CD4-positive, alpha-beta T cell treated with Interferon gamma for 1 hour (primary cell): ENCODE results near the gene TUBGCP3.

Source experiments
- DNase-seq: peaks from one replicate; pipeline ENCODE4 v3.0.0-alpha.2; 2020

The TUBGCP3 gene

GRCh38 chr13:112615391-112615790 lies 27.4 kb upstream of the TUBGCP3 start:
- no peak for DNase-seq

GRCh38 chr13:112614835-112615234 lies 26.9 kb upstream of the TUBGCP3 start:
- no peak for DNase-seq

- DNase-seq: no peak
Measured at GRCh38 chr13:112608212-112608611, 20.3 kb upstream of the TUBGCP3 start.

DNA sequence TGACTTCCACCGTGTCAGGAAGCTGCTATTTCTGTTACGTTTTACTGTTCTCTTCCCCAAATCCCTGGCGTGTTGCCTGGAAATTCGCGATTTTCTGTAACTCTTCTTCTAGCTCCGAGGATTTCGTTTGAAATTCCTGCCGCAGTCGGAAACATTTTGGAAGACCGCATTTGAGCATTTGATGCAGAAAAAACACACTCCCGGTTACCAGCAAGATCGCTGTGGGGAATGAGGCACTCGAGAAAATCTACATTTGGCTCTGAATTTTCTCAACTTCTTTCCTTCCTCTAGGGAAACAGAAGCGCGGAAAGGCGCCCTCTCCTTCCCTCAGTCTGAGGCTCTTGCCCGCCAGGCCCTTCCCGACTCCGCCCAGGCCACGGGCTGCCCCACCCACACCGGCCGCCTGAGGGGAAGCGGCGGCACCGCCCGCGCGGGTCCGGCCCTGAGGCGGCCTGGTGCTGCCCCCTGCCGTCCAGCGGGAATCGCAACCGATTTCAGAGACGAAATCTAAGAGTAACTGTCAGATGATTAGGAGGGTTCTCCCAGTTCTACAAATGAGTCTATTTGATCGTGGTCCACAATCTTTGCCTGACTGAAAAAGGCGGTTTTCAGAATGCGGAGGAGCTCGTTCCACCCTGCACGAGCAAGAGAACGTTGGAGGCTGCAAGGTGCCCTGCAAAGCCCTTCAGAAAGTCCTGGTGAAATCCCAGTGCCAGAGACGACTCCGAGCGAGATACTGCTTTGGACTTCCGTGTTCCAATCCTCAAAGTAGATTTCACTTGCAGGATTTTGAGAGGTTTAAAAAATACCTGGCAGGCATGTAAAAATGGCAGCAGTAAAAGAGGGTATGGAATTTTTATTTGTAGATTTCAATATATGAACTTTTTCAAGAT lies 18.4 kb upstream of the TUBGCP3 start:
- peak; percentile 84 for DNase-seq

DNA sequence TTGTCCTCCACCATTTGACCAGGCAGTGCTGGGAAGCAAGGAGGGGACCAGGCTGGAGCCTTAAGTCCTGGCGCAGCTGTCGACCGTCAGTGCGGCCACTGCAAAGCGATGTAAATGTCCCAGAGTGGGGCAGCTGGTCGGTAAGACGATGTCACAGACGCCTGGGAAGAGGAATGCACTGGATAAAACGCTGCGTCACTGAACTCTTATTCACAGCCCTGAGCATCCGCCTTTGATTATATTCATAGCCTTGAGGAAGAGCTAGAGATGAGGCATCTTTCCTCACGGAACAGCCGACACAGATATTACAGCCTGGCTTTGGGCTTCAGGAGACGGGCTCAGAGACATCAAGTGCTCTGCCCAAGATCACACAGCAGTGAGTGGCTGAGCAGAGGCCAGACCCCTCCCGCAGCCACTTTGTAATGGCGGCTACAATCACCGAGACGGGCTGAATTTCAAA lies 17.6 kb upstream of the TUBGCP3 start:
- no peak for DNase-seq

DNA sequence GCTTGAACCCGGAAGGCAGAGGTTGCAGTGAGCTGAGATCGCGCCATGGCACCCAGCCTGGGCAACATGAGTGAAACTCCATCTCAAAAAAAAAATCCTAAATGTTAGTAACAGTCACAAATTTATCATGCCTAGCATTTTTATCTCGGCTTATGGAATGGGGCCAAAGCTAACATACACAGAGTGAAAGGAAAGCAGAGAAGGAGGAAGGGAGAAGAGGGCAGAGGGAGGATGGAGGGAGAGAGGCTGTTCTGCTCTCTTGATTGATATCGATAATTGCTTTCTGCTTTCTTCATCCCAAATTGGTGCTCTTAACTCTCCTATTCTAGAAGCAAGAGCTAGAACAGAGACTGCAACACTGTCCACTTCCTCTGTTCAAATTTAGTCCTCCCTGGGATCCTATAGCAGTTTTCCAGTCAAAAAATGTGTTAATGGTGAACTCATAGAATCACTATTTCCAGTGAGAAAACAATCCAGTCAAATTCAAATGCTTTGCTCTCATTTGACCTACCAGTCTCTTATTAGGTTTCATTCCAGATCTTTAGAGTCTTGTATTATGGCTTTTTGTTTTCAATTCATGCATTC lies 15.8 kb upstream of the TUBGCP3 start:
- no peak for DNase-seq

GRCh38 chr13:112602189-112602588 lies 14.2 kb upstream of the TUBGCP3 start:
- DNase-seq: no peak

DNA sequence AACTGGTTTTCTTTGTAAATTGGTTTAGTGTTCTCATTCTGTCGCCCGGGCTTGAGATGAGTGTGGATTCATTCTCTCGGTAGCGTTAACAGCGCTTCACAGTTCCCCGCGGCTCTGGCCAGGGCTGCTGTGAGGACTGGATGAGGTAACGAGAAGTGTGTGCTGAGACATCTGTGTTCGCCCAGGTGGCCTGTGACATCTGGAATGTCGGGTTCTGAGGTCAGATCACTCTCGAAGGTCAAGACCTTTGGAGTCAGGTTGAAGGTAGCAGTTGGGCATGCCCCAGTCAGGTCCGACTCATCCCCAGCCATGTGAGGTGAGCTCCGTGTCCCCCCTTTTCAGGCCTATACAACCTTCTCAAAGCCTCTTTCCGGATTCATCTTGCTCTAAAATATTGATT lies 13.4 kb upstream of the TUBGCP3 start:
- no peak for DNase-seq

DNA sequence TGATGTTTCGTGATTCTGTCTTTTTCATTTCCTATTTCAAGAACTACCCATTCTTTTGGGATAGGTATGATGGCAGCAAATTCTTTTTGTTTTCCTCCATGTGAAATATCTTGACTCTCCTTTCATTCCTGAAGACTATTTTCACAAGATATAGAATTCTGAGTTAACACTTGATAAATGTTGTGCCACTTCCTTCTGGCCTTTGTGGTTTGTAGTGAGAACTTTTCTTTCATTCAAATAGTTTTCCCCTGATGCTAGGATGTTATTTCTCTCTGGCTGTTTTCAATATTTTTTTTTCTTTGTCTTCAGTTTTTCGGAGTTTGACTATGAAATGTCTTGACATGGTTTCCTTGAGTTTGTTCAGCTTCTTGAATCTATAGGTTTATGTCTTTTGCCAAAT lies 8.3 kb upstream of the TUBGCP3 start:
- DNase-seq: no peak

- no peak for DNase-seq
Measured at GRCh38 chr13:112592647-112593046, 4.7 kb upstream of the TUBGCP3 start.

- DNase-seq: no peak
Measured at GRCh38 chr13:112592181-112592580, 4.2 kb upstream of the TUBGCP3 start.

- no peak for DNase-seq
Measured at GRCh38 chr13:112588490-112589297, 741 bp upstream of the TUBGCP3 start.

- peak; percentile 58 for DNase-seq
Measured at GRCh38 chr13:112587212-112587763, 665 bp downstream of the TUBGCP3 start.

- no peak for DNase-seq
Measured at GRCh38 chr13:112586334-112586960, 1.5 kb downstream of the TUBGCP3 start.

GRCh38 chr13:112583592-112584277 lies 4.2 kb downstream of the TUBGCP3 start:
- DNase-seq: peak; percentile 67

- DNase-seq: no peak
Measured at GRCh38 chr13:112582263-112582662, 5.7 kb downstream of the TUBGCP3 start.

DNA sequence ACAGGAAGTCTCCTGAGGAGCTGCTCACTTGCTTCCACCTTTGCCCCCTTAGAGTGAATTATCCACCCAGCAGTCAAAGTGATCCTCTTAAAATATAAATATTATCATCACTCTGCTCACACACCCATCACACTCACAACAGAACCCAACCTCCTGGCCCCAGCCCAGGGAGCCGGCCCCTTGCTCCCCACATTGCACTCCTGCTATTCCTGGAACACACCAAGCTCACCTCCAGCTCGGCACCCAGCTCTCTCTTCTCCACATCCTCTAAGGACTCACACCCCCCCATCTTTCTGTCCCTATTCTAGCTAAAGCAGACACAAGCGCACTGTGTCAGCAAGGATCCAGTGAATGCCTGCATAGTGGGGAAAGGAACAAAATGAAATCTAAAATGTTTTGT lies 7.0 kb downstream of the TUBGCP3 start:
- DNase-seq: no peak

- no peak for DNase-seq
Measured at GRCh38 chr13:112580211-112580610, 7.7 kb downstream of the TUBGCP3 start.

- no peak for DNase-seq
Measured at GRCh38 chr13:112579310-112579843, 8.6 kb downstream of the TUBGCP3 start.

DNA sequence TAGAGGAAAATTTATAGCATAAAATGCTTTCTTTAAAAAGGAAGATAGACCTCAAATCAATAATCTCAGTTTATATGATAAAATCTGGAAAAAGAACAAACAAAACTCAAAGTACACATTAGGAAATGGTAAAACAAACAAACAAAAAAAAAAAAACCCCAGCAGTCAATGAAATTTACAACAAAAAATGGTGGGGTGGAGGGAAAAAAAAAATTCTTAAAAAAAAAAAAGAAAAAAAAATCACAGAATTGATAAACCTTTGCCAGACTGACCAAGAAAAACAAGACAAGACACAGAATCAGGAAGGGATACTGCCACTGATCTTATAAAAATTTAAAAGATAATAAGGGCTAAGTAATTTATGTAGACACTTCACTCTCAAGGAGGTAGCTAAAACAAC lies 11.2 kb downstream of the TUBGCP3 start:
- DNase-seq: no peak

DNA sequence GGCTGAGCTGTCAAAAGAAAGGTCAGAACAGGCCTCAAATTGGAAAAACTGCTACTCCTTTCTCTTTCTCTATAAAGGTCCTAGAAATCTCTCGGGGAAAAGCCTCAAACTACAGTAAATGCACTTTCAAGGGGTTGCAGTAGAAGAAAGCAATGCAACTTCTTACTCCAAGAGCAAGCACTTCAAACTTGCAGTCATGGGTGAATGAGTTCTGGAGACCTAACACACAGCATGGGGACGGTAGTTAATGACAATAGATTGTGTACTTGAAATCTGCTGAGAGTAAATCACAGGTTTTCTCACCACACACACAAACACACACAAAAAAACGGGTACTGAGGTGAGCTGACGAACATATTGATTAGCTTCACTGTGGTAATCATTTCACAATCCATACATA lies 11.8 kb downstream of the TUBGCP3 start:
- no peak for DNase-seq

DNA sequence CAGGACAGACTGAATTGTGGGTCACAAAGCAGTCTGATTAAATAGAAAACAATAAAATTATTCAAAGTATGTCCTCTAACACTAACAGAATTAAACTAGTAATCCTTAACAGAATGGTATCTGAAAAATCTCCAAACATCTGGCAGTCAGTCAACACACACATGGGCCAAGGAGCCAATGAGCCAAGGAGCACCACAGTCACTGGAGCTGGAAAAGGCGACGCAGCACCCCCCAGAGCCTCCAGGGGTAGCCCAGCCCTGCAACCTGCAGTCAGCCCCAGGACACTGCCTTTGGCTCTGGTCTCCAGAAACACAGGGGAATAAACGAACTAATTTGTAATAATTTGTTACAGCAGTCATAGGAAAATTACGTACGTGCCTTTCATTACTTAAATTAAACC lies 12.3 kb downstream of the TUBGCP3 start:
- DNase-seq: no peak
